Activated CD4-positive, alpha-beta T cell treated with anti-CD3 and anti-CD28 coated beads for 36 hours (primary cell): ENCODE measurements around the gene AP4B1. TPM values are rescaled to one million over a fixed set of nuclear protein-coding genes. Genes with fewer than 3 reads are reported as not detected.

ENCODE experiments used
- ATAC-seq: fragments of 200-7000 bp; cut with Tn5 transposase; one replicate; pipeline ENCODE4 v1.10.0; 2021; ENCODE audit warnings: mild to moderate bottlenecking, moderate library complexity
- CTCF ChIA-PET: fragments of 350-600 bp; sonication (Branson Sonifier 250); formaldehyde crosslinking; loops from one replicate; lab custom pipeline; 2021; ENCODE audit warnings: antibody characterized with exemption; lab: Charles Lee
- POLR2A ChIA-PET: fragments of 350-600 bp; sonication (Branson Sonifier 250); formaldehyde crosslinking; loops from one replicate; lab custom pipeline; 2021; ENCODE audit warnings: antibody characterized with exemption, inconsistent platforms; lab: Charles Lee
- DNase-seq: peaks from one replicate; pipeline ENCODE4 v3.0.0-alpha.2; 2020
- H3K27ac Mint-ChIP-seq: one replicate; pipeline ENCODE4 v1.8.0; 2021; ENCODE audit warnings: mixed read lengths
- H3K27me3 Mint-ChIP-seq: one replicate; pipeline ENCODE4 v1.8.0; 2021; ENCODE audit warnings: mixed read lengths
- H3K36me3 Mint-ChIP-seq: one replicate; pipeline ENCODE4 v1.8.0; 2021; ENCODE audit warnings: low read depth, mixed read lengths
- H3K4me1 Mint-ChIP-seq: one replicate; pipeline ENCODE4 v1.8.0; 2021; ENCODE audit warnings: mixed read lengths
- H3K4me3 Mint-ChIP-seq: one replicate; pipeline ENCODE4 v1.8.0; 2021; ENCODE audit warnings: mild to moderate bottlenecking, moderate library complexity, mixed read lengths
- H3K9me3 Mint-ChIP-seq: one replicate; pipeline ENCODE4 v1.8.0; 2021; ENCODE audit warnings: low read depth, mixed read lengths
- intact Hi-C, 2 experiments: fragments of 100-400 bp; cut with DNase I in 1 of 2; cut with micrococcal nuclease in 1 of 2; formaldehyde crosslinking; loops; one replicate each; pipeline versions ENCODE4 v1.14.2 to v1.15.1; 2022 to 2024; cut with DNase I, micrococcal nuclease
- total RNA-seq, 2 experiments: library from RNA; stranded (reverse); gene quantifications; one replicate each; pipeline ENCODE4 v1.2.3, GENCODE V29; 2021

The AP4B1 gene
- total RNA-seq, 2 experiments from 2014 or later = 27.7 to 39.2 TPM

DNA sequence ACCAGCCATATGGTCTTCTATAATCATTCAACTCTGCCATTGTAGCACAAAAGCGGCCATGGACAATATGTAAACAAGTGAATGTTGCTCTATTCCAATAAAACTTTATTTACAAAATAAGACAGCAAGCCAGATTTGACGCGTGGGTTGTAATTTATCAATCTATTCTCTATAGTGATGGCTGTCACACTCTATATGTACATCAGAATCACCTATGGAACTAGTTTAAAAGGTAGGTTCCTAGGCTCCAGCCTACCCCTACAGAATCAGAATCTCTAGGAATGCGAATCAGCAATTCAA, 24.9 kb downstream of the AP4B1 start:
- no peak overlapping the region for H3K27ac Mint-ChIP-seq
- intact Hi-C loops = loop anchor here in 1 of 2 experiments (10.0 kb wide), 1 partner anchor 835 kb away; the partner anchor contains the start of gene NRAS
- CTCF ChIA-PET = interaction anchor here (0.9 kb wide), 1 partner anchor 20 kb away, joined by 3 read pairs; no protein-coding TSS in a partner anchor
- DNase-seq (no peak), ATAC-seq (no peak)
- H3K36me3 Mint-ChIP-seq = no peaks in the 10 kb centered on the region
- no peak overlapping the region for H3K4me3 Mint-ChIP-seq
- H3K9me3 Mint-ChIP-seq = no peaks in the 10 kb centered on the region
- no peaks in the 10 kb centered on the region for H3K27me3 Mint-ChIP-seq
- H3K4me1 Mint-ChIP-seq = peaks cover 37% of the 10 kb centered on the region
- POLR2A ChIA-PET = interaction anchor here (0.6 to 0.7 kb wide), 2 partner anchors 10 to 11 kb away, joined by 3 read pairs; no protein-coding TSS in a partner anchor

- CTCF ChIA-PET = interaction anchor here (1.2 kb wide), 1 partner anchor 41 kb away, joined by 3 read pairs; no protein-coding TSS in a partner anchor
- POLR2A ChIA-PET = interaction anchor here (0.5 to 1.2 kb wide), 3 partner anchors 13 to 28 kb away, joined by 3 to 8 read pairs (median 4); partner anchors contain the start of gene AP4B1
- H3K36me3 Mint-ChIP-seq = no peaks in the 10 kb centered on the region
- H3K27ac Mint-ChIP-seq = no peak overlapping the region
- H3K4me1 Mint-ChIP-seq = peaks cover 58% of the 10 kb centered on the region
- intact Hi-C loops = loop anchor here in 1 of 2 experiments (10.0 kb wide), 1 partner anchor 839 kb away; the partner anchor contains the start of gene NRAS
- H3K9me3 Mint-ChIP-seq = no peaks in the 10 kb centered on the region
- ATAC-seq (no peak), DNase-seq (no peak)
- no peak overlapping the region for H3K4me3 Mint-ChIP-seq
- H3K27me3 Mint-ChIP-seq = no peaks in the 10 kb centered on the region
These were observed 28.4 kb downstream of the AP4B1 start for GRCh38 chr1:113876176-113876575.

DNA sequence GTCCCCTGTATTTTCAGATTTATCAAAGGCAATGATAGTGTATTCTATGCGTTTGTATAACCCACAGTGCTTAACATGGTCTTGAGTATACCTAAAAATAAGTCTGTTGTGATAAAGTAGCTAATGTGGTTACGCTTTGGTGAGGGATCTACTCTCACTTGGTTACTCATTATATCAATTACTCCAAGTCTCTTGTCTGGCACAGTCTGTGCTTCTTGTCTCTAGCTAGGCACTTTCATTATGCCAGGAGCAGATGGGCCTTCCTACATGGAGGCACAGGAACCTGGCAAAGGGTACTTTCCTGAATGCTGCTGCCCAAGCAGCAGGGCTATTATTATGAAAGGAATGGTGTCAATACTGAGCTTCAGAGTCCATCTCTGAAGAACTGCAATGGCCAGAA, 28.9 kb downstream of the AP4B1 start:
- CTCF ChIA-PET = interaction anchor here (0.7 to 2.2 kb wide), 4 partner anchors 20 to 41 kb away, joined by 3 to 15 read pairs (median 3); partner anchors contain the start of genes AP4B1 and DCLRE1B
- Mint-ChIP-seq H3K27me3 (no peaks in the 10 kb centered on the region), H3K4me1 (peaks cover 53% of the 10 kb centered on the region), H3K36me3 (no peaks in the 10 kb centered on the region), H3K27ac (peak overlapping the region; percentile 20), H3K9me3 (no peaks in the 10 kb centered on the region), H3K4me3 (no peak overlapping the region)
- POLR2A ChIA-PET = interaction anchor here (0.5 to 1.2 kb wide), 4 partner anchors 13 to 63 kb away, joined by 3 to 8 read pairs (median 4); partner anchors contain the start of genes AP4B1 and RSBN1
- ATAC-seq (no peak), DNase-seq (no peak)
- intact Hi-C loops = loop anchor here in 1 of 2 experiments (10.0 kb wide), 1 partner anchor 839 kb away; the partner anchor contains the start of gene NRAS

GRCh38 chr1:113874012-113874879, 30.4 kb downstream of the AP4B1 start:
- intact Hi-C loops = loop anchor here in 1 of 2 experiments (5.0 to 10.0 kb wide), 2 partner anchors 62 to 841 kb away; partner anchors contain the start of genes NRAS and RSBN1
- H3K4me1 Mint-ChIP-seq = peaks cover 60% of the 10 kb centered on the region

DNA sequence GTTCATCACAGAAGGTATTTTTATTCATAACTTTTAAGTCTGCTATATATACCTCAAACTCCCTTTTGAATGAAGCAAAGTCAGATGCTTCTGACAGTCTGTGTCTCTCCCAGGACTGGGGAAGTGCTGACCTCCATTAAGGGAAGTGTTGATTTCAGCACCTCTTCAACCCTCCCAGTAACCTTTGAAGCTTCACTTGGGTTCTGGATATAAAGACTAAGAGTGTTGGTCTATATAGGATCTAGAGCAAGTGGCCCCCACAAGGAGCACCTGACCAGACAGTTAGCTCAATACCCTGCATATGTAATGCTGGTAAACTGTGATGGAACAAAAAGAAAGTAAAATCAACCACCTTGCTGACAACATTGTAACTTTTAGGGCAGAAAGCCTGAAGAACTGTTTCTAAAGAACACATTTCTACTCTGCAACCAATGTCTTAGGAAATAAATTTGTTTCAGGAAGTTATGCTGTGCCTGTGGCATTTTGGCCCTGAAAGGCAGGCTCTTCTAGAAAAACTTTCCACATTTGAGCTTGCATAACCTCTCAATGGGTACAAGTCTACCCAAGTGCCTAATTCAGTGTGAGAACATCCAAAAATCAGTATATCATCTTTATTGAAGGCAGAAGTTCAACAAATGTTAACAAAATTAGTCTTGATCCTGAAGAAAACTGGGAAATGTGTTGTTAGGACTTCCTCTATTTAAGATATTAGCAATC, 32.2 kb downstream of the AP4B1 start:
- Mint-ChIP-seq H3K9me3 (no peaks in the 10 kb centered on the region), H3K4me1 (peaks cover 69% of the 10 kb centered on the region), H3K36me3 (peaks cover 11% of the 10 kb centered on the region), H3K27me3 (no peaks in the 10 kb centered on the region), H3K27ac (peak overlapping the region; percentile 99), H3K4me3 (peak overlapping the region; percentile 84)
- ChIA-PET POLR2A (no interaction called here), CTCF (interaction anchor here (0.7 to 0.9 kb wide), 2 partner anchors 12 to 57 kb away, joined by 3 to 6 read pairs; partner anchors contain the start of gene HIPK1)
- intact Hi-C loops = loop anchor here in 1 of 2 experiments (5.0 to 10.0 kb wide), 2 partner anchors 60 to 842 kb away; partner anchors contain the start of genes NRAS and RSBN1
- peak; percentile 14 for ATAC-seq
- peak; percentile 28 for DNase-seq

More at GRCh38 chr1:113874012-113874879, 30.4 kb downstream of the AP4B1 start:
- H3K4me3 Mint-ChIP-seq = peak overlapping the region; percentile 18
- ATAC-seq (peak; percentile 57), DNase-seq (peak; percentile 41)
- peak overlapping the region; percentile 93 for H3K27ac Mint-ChIP-seq
- no peaks in the 10 kb centered on the region for H3K9me3 Mint-ChIP-seq
- H3K36me3 Mint-ChIP-seq = peaks cover 4% of the 10 kb centered on the region
- no peaks in the 10 kb centered on the region for H3K27me3 Mint-ChIP-seq
- CTCF ChIA-PET = interaction anchor here (0.6 to 2.2 kb wide), 3 partner anchors 30 to 84 kb away, joined by 3 to 15 read pairs (median 4); partner anchors contain the start of genes AP4B1 and DCLRE1B
- POLR2A ChIA-PET = no interaction called here

DNA sequence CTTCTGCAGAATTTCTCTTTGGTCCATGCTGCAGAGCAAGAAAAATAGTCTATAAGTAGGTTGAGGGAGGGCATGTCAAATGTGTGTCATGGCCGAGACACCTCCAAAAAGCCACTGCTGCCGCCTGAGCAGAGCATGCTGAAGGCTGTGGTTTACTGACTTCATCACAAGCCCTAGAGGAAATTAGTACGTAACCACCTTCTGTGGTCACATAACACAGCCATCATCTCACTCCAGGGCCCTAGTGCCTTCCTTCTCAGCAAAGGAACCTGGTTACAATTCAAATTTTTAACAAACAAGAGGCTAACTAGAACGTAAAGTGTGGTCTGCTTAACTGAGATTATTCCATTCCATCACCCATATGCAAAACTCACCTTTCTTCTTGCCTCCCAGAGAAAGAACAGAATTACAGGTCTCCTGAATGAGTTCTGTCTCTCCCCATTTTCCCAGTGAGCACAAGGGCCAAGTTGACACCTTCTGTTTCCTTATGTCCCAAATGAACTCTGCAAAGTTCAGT, 32.9 kb downstream of the AP4B1 start, which contains the start of gene PTPN22:
Gene PTPN22, minus strand, starts transcription at position 116 of the 517 bp plus-strand sequence.
- Mint-ChIP-seq H3K36me3 (peaks cover 11% of the 10 kb centered on the region), H3K4me3 (peak within 1 kb of the TSS; percentile 84), H3K27ac (peak within 1 kb of the TSS; percentile 99), H3K4me1 (peaks cover 72% of the 10 kb centered on the region), H3K27me3 (no peaks in the 10 kb centered on the region), H3K9me3 (no peaks in the 10 kb centered on the region)
- ChIA-PET POLR2A (no interaction called here), CTCF (no interaction called here)
- intact Hi-C loops = loop anchor here (1.0 to 10.0 kb wide), 11 partner anchors 33 to 1253 kb away; partner anchors contain the start of genes RSBN1 (in 2 of the 2), AP4B1 (in 1 of the 2), CAPZA1 (in 1 of the 2) and DCLRE1B (in 1 of the 2)
- DNase-seq = peak; percentile 89
- peak; percentile 84 for ATAC-seq

- DNase-seq (peak; percentile 50), ATAC-seq (no peak)
- POLR2A ChIA-PET = interaction anchor here (1.0 to 2.6 kb wide), 5 partner anchors 11 to 69 kb away, joined by 3 to 11 read pairs (median 4); partner anchors contain the start of genes AP4B1 and HIPK1
- peak overlapping the region; percentile 99 for H3K27ac Mint-ChIP-seq
- peak overlapping the region; percentile 84 for H3K4me3 Mint-ChIP-seq
- peaks cover 11% of the 10 kb centered on the region for H3K36me3 Mint-ChIP-seq
- intact Hi-C loops = loop anchor here (1.0 to 10.0 kb wide), 11 partner anchors 32 to 1252 kb away; partner anchors contain the start of genes RSBN1 (in 2 of the 2), AP4B1 (in 1 of the 2), CAPZA1 (in 1 of the 2) and DCLRE1B (in 1 of the 2)
- CTCF ChIA-PET = interaction anchor here (1.0 to 3.4 kb wide), 6 partner anchors 11 to 60 kb away, joined by 3 to 14 read pairs (median 7); partner anchors contain the start of genes AP4B1, DCLRE1B and HIPK1
- H3K27me3 Mint-ChIP-seq = no peaks in the 10 kb centered on the region
- H3K4me1 Mint-ChIP-seq = peaks cover 70% of the 10 kb centered on the region
- no peaks in the 10 kb centered on the region for H3K9me3 Mint-ChIP-seq
These were observed 33.8 kb downstream of the AP4B1 start for GRCh38 chr1:113870778-113871177.

DNA sequence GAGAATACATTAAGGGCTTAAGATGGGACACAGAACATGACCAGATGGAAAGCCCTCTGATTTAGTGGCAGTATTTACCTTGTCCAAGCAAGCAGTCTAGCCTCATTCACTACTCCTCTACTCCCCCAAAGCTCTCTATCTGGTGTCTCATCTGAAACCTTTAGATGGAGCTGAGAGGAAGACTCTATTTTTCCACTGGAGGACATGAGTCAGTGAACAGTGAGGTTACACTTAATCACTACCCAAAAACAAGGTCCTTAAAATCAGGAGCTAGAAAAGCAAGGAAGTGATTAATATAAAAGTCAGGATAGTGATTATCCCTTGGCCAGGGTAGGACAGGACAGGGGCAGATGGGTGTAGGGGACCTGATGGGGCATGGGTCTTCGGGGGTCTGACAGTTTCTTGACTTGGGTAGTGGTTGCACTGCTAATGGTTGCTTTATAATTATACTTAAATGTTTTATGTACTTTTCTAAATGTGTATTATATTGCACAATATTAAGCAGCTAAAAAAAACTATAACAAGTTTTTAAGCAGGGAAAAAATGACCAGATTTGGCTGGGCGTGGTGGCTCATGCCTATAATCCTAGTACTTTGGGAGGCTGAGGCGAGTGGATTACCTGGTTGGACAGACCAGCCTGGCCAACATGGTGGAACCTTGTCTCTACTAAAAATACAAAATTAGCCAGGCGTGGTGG, 36.1 kb downstream of the AP4B1 start:
- Mint-ChIP-seq H3K9me3 (no peaks in the 10 kb centered on the region), H3K4me3 (peak overlapping the region; percentile 84), H3K4me1 (peaks cover 54% of the 10 kb centered on the region), H3K27me3 (no peaks in the 10 kb centered on the region), H3K36me3 (peaks cover 19% of the 10 kb centered on the region), H3K27ac (peak overlapping the region; percentile 99)
- ChIA-PET POLR2A (interaction anchor here (0.6 to 2.6 kb wide), 7 partner anchors 36 to 169 kb away, joined by 3 to 11 read pairs (median 4); partner anchors contain the start of genes AP4B1, DCLRE1B, HIPK1 and RSBN1), CTCF (interaction anchor here (1.1 to 3.4 kb wide), 5 partner anchors 12 to 78 kb away, joined by 3 to 14 read pairs (median 5); partner anchors contain the start of genes AP4B1 and DCLRE1B)
- ATAC-seq = peak; percentile 61
- intact Hi-C loops = no loop called here
- peak; percentile 16 for DNase-seq

- H3K27me3 Mint-ChIP-seq = no peaks in the 10 kb centered on the region
- ATAC-seq (no peak), DNase-seq (no peak)
- no peak overlapping the region for H3K4me3 Mint-ChIP-seq
- POLR2A ChIA-PET = no interaction called here
- peak overlapping the region; percentile 53 for H3K27ac Mint-ChIP-seq
- H3K9me3 Mint-ChIP-seq = no peaks in the 10 kb centered on the region
- CTCF ChIA-PET = interaction anchor here (2.6 kb wide), 1 partner anchor 11 kb away, joined by 10 read pairs; no protein-coding TSS in a partner anchor
- peaks cover 41% of the 10 kb centered on the region for H3K4me1 Mint-ChIP-seq
- intact Hi-C loops = no loop called here
- H3K36me3 Mint-ChIP-seq = peaks cover 42% of the 10 kb centered on the region
These were observed 43.0 kb downstream of the AP4B1 start for GRCh38 chr1:113861641-113862040.
